Osteoblast (primary cell): ENCODE data around the gene KAT6B. TPM values are rescaled to one million over a fixed set of nuclear protein-coding genes. Genes with fewer than 3 reads are reported as not detected.

Experiments used
- DNase-seq: peaks from one replicate; pipeline ENCODE4 v3.0.0; 2011; ENCODE audit warnings: low spot score, mixed read lengths; ENCODE audit not compliant: insufficient read length; ENCODE audit errors: missing footprints
- H2AFZ ChIP-seq: 2 replicates; pipeline ENCODE4 v1.6.0; 2011; ENCODE audit warnings: mild to moderate bottlenecking, low read length
- H3K27ac ChIP-seq: 2 replicates; pipeline ENCODE4 v1.5.1; 2011; ENCODE audit warnings: mild to moderate bottlenecking, low read depth, low read length, moderate library complexity
- H3K27me3 ChIP-seq: 2 replicates; pipeline ENCODE4 v1.6.0; 2012; ENCODE audit warnings: mild to moderate bottlenecking, control low read depth, inconsistent platforms, low read length, moderate library complexity; ENCODE audit not compliant: insufficient read depth
- H3K36me3 ChIP-seq: 2 replicates; pipeline ENCODE4 v1.5.1; 2011; ENCODE audit warnings: mild to moderate bottlenecking, low read length, control low read depth, moderate library complexity; ENCODE audit not compliant: insufficient read depth
- H3K4me1 ChIP-seq: 2 replicates; pipeline ENCODE4 v1.5.1; 2011; ENCODE audit warnings: mild to moderate bottlenecking, low read length, control low read depth, moderate library complexity; ENCODE audit not compliant: insufficient read depth
- H3K4me2 ChIP-seq: 2 replicates; pipeline ENCODE4 v1.6.0; 2011; ENCODE audit warnings: mild to moderate bottlenecking, low read length; ENCODE audit not compliant: insufficient read depth
- H3K4me3 ChIP-seq: fragments of 200-600 bp; sonication (generic); 3 replicates; pipeline ENCODE4 v1.5.1; 2012; ENCODE audit warnings: mild to moderate bottlenecking, low read length, inconsistent platforms; ENCODE audit not compliant: insufficient read depth
- H3K79me2 ChIP-seq: 2 replicates; pipeline ENCODE4 v1.6.0; 2012; ENCODE audit warnings: mild to moderate bottlenecking, low read length, control low read depth, inconsistent platforms; ENCODE audit not compliant: insufficient read depth
- H3K9me3 ChIP-seq: 2 replicates; pipeline ENCODE4 v1.5.1; 2011; ENCODE audit warnings: low read depth, low read length, control low read depth
- H4K20me1 ChIP-seq: 2 replicates; pipeline ENCODE4 v1.6.0; 2012; ENCODE audit warnings: mild to moderate bottlenecking, low read length, control low read depth; ENCODE audit not compliant: insufficient read depth
- CTCF ChIP-seq: IDR thresholded peaks from 2 replicates; pipeline ENCODE4 v1.5.1; 2011; ENCODE audit warnings: mild to moderate bottlenecking, low read depth, low read length, moderate library complexity; ENCODE audit errors: extremely low read depth
- total RNA-seq: library from RNA; depleted of rRNA; stranded (reverse); fragments of >200 nt; gene quantifications from 2 replicates; pipeline ENCODE4 v1.2.3, GENCODE V29; 2012

The KAT6B gene
- total RNA-seq, 1 donor = 24.6 TPM

GRCh38 chr10:75072727-75073126 lies 246.3 kb downstream of the KAT6B start:
- no peak overlapping the region for H2AFZ ChIP-seq
- H3K27me3 ChIP-seq = no peaks in the 10 kb centered on the region
- H3K4me3 ChIP-seq = no peak overlapping the region
- no peaks in the 10 kb centered on the region for H3K79me2 ChIP-seq
- no peaks in the 10 kb centered on the region for H4K20me1 ChIP-seq
- no peak overlapping the region for H3K4me2 ChIP-seq
- TF ChIP-seq CTCF = no peak
- no peaks in the 10 kb centered on the region for H3K4me1 ChIP-seq
- no peak overlapping the region for H3K27ac ChIP-seq
- DNase-seq = no peak
- no peaks in the 10 kb centered on the region for H3K9me3 ChIP-seq
- no peaks in the 10 kb centered on the region for H3K36me3 ChIP-seq

DNA sequence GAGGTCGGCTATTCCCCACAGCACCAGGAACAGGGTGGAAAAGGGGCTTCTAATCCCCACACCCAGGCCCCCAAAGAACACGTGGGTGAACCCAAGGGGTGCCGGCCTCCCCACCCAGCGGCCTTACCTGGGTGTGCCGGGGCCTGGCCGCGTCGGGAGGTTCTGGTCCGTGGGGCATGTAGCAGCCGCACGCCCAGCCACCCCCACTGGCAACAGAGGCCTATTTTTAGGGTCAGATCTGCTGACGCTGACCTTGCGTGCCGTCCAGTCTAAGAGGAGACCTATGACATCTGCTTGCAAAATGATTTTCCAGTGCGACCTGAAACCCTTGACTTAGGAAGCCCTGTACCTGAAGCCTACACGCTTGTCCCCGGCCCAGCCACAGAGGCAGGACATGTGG lies 247.0 kb downstream of the KAT6B start:
- H3K36me3 ChIP-seq = no peaks in the 10 kb centered on the region
- no peak for TF ChIP-seq CTCF
- no peak overlapping the region for H3K4me2 ChIP-seq
- no peaks in the 10 kb centered on the region for H4K20me1 ChIP-seq
- no peaks in the 10 kb centered on the region for H3K79me2 ChIP-seq
- no peak overlapping the region for H3K27ac ChIP-seq
- H3K4me3 ChIP-seq = no peak overlapping the region
- H3K27me3 ChIP-seq = no peaks in the 10 kb centered on the region
- H3K9me3 ChIP-seq = no peaks in the 10 kb centered on the region
- DNase-seq = no peak
- H2AFZ ChIP-seq = no peak overlapping the region
- no peaks in the 10 kb centered on the region for H3K4me1 ChIP-seq

GRCh38 chr10:75074711-75075445 lies 248.5 kb downstream of the KAT6B start:
- no peak for TF ChIP-seq CTCF
- Histone ChIP-seq H4K20me1 (no peaks in the 10 kb centered on the region), H3K79me2 (no peaks in the 10 kb centered on the region), H3K27ac (no peak overlapping the region), H2AFZ (no peak overlapping the region), H3K4me3 (no peak overlapping the region), H3K4me2 (no peak overlapping the region), H3K4me1 (no peaks in the 10 kb centered on the region), H3K36me3 (no peaks in the 10 kb centered on the region), H3K27me3 (no peaks in the 10 kb centered on the region), H3K9me3 (no peaks in the 10 kb centered on the region)
- DNase-seq = no peak

DNA sequence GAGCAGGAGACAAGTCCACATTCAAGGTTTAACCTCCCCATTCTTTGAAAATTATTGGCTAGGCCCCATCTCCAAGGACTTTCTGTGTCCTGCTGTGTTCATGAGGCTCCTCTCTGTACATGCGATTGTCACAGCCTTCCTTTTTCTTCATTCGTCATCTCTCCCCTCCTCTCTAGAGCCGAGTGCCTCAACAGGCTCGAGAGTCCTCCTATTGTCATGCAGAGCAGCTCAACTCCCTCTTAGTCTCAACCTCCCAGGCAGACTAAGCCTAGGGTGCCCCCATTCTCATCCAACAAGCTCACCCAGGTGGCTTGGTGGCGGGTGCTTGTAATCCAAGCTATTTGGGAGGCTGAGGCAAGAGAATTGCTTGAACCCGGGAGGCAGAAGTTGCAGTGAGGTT lies 249.9 kb downstream of the KAT6B start:
- H3K4me3 ChIP-seq = no peak overlapping the region
- H2AFZ ChIP-seq = no peak overlapping the region
- no peak overlapping the region for H3K27ac ChIP-seq
- no peak for TF ChIP-seq CTCF
- H3K9me3 ChIP-seq = no peaks in the 10 kb centered on the region
- H3K4me1 ChIP-seq = no peaks in the 10 kb centered on the region
- H4K20me1 ChIP-seq = no peaks in the 10 kb centered on the region
- no peak overlapping the region for H3K4me2 ChIP-seq
- H3K36me3 ChIP-seq = no peaks in the 10 kb centered on the region
- DNase-seq = no peak
- H3K79me2 ChIP-seq = no peaks in the 10 kb centered on the region
- no peaks in the 10 kb centered on the region for H3K27me3 ChIP-seq
